Inflammatory macrophage (primary cell): ENCODE data around the gene UCHL3.
"Not testable (repeated sequence)": the region's sequence is repeated elsewhere in the genome, so short reads cannot be mapped to it uniquely, and the experiment has no call there.

Experiments used
- DNase-seq, 2 donors: peaks; one replicate each; pipeline ENCODE4 v3.0.0-alpha.2; 2020 to 2022
- total RNA-seq, 18 experiments: gene quantifications; one replicate each; lab custom pipeline; 2026; ENCODE audit warnings: mixed read lengths in 6 of 18, inconsistent platforms in 2 of 18; lab: John Stamatoyannopoulos, UW

UCHL3 gene
- 2.9 to 9.0 (median 5.1) reads per million in 18 experiments for total RNA-seq

GRCh38 chr13:75549262-75550158, at the start of gene UCHL3:
UCHL3 (plus strand) TSS chr13:75549791; CDS start chr13:75549821, 30 bp downstream.
- peak; percentile 98 to 99 for DNase-seq

DNA sequence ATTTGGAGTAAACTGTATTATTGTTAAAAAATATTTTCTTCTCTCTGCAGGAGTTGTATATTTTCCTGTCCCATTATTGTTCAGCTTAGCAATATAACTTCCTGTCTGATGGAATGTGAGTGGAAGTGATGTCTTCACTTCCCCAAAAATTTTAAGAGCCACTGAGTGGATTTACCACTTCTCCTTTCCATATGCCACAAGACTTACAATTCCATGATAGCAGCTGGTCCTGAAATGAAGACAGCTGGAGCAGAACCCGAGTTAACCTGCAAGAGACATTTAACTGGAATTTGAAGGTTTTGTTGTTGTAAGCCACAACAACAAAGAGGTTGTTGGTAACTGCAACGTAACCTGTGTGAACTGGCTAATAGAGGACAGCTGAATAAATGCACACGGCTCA, 44.3 kb upstream of the UCHL3 start:
- peak; percentile 80 to 86 for DNase-seq

DNA sequence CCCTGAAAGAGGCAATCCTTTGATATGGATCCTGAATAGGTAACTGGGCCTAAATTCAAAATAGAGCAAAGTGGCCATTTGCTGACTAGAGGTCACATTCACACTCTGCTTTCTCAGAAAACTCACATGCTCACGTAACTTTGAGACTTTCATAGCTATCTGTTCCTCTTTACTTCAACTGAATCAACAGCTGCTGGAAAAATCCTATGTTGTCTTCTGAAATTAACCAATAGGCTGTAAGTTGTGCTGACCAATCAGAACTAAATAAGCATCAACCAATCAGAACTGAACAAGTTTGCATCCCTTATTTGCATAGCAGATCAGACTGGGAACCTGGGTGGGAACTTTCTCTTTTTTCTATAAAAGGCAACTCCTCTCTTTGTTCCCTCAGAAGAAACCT, 43.6 kb upstream of the UCHL3 start:
- DNase-seq: peak; percentile 38 to 54

DNA sequence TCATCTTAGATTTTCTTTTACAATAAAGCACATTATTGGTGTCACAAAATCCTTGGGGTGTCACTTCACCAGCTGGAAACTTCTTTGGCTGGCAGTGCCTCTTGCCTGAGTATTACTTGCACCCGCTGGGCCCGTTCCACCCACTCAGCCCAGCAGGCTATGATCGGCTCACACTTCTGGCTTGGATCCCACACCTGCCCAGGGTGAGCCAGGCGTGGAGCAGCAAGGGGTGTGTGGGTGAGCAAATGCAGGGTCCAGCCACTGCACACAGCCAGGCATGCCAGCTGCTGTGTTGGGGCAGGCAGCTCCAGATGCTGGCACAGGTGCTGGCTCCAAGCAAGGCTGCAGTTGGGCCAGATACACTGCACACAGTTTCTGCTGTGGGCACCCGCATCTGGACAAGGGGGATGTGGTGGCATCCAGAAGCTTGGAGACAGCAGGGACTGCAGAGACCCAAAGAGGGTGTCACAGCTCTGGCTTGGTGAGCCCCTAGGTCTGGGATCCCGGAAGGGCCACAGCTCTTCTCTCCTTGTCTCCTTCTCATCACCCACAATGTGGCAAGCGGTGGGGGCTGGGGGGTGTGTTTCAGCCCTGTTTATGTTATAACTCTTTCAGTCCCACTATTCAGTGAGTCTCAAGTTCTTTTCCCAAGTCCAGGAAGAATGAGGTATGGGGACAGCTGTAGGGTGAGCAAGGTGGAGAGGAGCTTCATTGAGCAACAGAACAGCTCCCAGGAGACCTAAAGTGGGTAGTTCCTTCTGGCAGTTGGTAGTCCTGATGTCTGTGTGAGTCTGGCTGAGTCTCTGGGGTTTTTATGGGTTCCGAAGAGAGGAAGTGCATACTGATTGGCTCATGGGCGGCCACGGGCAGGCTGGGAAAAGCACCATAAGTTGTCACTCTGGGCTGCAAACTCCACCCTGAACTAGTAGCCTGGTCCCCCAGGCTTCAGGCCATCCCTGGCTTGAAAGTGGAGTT, 42.3 kb upstream of the UCHL3 start:
- DNase-seq: peak in 1 of 2 donors; percentile 27

- no peak for DNase-seq
Observed at GRCh38 chr13:75508002-75508548, 41.5 kb upstream of the UCHL3 start.

GRCh38 chr13:75511051-75511625, 38.5 kb upstream of the UCHL3 start:
- DNase-seq: no peak

DNA sequence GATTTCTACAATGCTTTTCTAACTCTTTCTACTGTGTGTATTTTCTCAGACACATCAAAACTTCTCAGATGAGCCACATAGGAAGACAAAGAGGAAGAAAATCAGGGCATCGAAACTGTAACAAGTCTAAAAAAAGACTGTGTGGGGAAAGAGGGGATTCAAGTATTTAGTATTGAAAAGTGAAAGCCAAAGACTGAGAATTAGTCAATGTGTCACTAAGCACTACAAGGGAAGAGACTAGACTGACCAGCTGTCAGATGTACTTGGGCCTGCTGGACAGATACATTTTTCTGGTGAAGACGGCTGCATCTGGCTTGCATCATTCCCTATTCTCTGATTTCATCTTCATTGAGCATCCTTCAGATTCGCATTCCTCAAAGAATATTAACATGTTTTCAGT, 37.3 kb upstream of the UCHL3 start:
- DNase-seq: peak; percentile 55 to 74

GRCh38 chr13:75513271-75513670, 36.3 kb upstream of the UCHL3 start:
- peak; percentile 26 to 40 for DNase-seq

DNA sequence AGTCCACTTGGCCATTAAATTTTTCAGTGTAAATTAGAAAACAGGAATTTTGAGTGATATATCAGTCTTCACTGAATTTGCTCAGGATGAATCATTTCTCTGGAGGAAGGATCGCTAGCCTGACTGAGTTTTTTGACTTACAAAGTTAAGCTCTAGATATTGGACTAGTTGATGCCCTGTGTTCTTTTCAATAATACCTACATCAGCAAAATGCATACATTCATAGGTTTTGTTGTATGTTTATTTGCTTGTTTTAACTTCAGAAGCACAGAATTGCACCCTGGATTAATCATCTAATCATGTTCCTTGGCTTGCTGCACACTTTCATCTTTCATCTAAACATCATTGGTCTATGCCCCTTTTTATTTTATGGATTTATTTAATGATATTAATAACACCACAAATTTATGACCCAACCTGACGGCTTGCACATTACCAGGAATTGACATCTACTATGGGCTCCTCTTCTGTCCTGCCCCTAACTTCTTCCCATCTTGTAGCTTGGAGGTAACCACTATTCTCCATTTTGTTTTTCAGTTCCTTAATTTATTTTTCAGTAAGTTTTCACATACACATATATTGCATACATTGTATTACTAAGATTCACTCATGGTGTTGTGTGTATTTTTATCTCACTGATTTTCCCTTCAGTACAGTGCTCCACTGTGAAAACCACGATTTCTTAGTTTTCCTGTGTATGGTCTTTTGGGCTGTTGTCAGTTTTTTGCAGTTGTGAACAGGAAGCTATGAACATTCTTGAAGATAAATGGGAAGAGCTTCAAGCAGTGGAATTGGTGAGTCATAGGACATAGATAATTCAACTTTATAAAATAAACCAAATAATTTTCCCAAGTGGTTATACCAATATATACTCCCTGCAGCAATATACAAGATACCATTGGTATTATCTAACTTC, 35.3 kb upstream of the UCHL3 start:
- DNase-seq: peak in 1 of 2 donors; percentile 5

GRCh38 chr13:75518439-75519088, 31.0 kb upstream of the UCHL3 start:
- no peak for DNase-seq

GRCh38 chr13:75521956-75522355, 27.6 kb upstream of the UCHL3 start:
- no peak for DNase-seq

DNA sequence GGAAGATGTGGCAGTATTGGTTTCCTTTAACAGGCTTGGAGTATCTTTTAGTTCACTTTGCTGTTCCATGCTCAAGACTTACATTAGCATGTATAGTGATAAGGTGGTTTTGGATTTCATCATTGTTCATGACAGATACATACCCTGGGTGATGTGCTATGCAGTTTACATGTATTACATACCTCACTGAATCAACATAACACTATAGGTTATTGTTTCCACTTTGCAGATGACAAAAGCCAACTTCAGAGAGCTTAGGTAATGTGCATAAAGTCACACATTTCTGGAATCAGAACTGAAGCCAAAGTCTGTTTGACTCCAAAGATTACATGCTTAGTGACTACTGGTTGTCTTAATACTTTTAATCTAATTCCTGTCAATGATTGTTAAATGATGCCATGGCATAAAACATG, 19.0 kb upstream of the UCHL3 start:
- no peak for DNase-seq

DNA sequence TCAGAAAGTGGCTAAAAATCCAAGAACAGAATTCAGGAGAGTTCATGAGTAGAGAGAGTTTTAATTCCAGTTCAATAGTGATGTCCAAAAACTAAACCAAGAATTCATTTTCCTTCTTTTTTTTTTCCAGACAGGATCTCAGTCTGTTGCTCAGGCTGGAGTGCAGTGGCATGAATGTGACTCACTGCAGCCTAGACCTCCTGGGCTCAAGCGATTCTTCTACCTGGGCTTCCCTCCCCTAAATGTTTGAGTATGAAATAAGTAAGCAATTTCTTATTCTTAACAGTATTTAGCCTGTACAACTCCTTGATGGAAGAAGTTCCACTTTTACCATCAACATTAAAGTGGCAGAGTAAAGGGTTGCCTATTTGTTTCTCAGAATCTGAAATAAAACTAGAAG, 15.7 kb upstream of the UCHL3 start:
- DNase-seq: no peak

DNA sequence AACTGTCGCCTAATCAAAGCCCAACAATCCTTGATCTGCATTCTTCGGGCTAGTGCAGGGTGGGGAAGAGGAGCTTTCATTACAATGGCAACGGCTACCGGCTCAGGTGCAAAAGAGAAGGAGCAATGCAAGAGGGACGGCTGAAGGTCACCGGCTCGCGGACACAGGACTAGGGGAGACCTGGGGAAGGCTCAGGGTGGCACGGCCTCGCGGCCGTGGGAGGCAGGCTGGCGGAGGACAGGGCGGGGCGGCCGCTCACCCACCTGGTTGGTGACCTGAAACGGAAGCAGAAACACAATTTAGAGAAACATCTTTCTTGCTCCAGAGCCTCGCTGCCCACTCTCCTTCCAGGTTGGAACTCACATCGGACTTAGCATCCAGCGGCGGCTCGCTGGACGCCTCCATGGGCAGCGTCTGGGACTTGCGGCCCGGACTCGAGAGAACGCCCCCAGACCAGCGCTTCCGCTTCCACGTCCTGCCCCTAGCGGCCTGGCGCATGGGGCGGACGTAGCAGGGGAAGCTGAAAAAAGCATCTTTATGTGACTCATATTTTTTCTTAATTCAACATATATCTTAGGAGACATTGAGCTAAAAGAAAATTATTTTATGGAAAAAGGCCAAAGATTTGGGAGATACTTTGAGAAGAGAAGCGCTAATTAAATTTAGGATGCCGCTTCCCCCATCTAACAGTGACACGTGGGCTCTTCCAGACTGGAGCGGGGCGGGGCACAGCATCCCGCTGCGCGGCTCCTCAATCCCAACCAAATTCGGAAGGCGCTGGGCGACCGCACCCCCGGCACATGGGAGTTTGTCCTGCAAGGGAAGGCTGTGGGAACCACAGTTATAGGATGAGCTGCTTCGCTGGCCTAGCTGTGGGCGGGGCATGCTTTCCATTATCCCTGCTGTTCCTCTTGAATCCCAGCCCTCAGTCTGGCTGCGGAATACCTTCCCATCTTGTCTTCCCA, 11.9 kb upstream of the UCHL3 start, which contains the start of gene COMMD6:
Gene COMMD6 (minus strand): TSS at position 441 of the 965 bp plus-strand sequence. CDS start 36 bp downstream, at position 405.
- peak; percentile 85 to 92 for DNase-seq

- peak; percentile 94 to 95 for DNase-seq
Observed at GRCh38 chr13:75541287-75541686, 8.3 kb upstream of the UCHL3 start.

- no peak for DNase-seq
Observed at GRCh38 chr13:75541961-75542360, 7.6 kb upstream of the UCHL3 start.

- peak; percentile 8 to 46 for DNase-seq
Observed at GRCh38 chr13:75544681-75545330, 4.8 kb upstream of the UCHL3 start.

- not testable (repeated sequence) for DNase-seq
Observed at GRCh38 chr13:75545386-75545785, 4.2 kb upstream of the UCHL3 start.

DNA sequence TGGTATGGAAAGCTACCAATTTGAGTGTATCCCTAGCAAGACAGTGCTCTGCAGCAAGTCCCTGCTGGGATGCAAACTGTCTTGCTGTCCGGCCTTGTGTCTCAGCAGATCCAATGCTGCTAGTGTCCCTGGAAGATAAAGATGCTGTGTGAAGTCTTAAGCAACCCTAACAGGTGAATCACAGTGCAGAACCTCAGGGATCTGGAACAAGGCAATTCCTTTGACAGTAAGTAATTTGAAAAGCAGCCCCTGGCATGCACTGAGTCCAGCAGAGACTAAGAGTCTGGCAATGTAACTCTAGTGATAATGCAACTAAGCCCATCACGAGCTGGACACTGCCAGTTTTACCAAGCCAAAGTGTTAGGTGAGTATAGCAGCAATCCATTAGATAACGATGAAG, 1.7 kb upstream of the UCHL3 start:
- DNase-seq: no peak
